ENCODE results near the gene NXPH1.
"Not testable (repeated sequence)": the region's sequence is repeated elsewhere in the genome, so short reads cannot be mapped to it uniquely, and the experiment has no call there.

Gene NXPH1

GRCh38 chr7:8702807-8703206 lies 269.4 kb downstream of the NXPH1 start:
- no peaks in the 10 kb centered on the region for H3K9me3 ChIP-seq (ENCODE audit: control insufficient read depth, low read length)
- no peak overlapping the region for H3K4me3 ChIP-seq (ENCODE audit: extremely low read depth, insufficient read depth, low read length, poor library complexity, severe bottlenecking)
- H3K27ac ChIP-seq (ENCODE audit: low read depth, low read length, severe bottlenecking), result no peak overlapping the region
- no peaks in the 10 kb centered on the region for H3K36me3 ChIP-seq (ENCODE audit: control insufficient read depth, insufficient read depth, low read length)
- H3K4me1 ChIP-seq (ENCODE audit: control insufficient read depth, insufficient read depth, low read length, poor library complexity, severe bottlenecking), result no peaks in the 10 kb centered on the region

- H3K4me1 ChIP-seq (ENCODE audit: control insufficient read depth, insufficient read depth, low read length, poor library complexity, severe bottlenecking), result no peaks in the 10 kb centered on the region
- H3K36me3 ChIP-seq (ENCODE audit: control insufficient read depth, insufficient read depth, low read length), result no peaks in the 10 kb centered on the region
- no peak overlapping the region for H3K27ac ChIP-seq (ENCODE audit: low read depth, low read length, severe bottlenecking)
- no peaks in the 10 kb centered on the region for H3K9me3 ChIP-seq (ENCODE audit: control insufficient read depth, low read length)
- H3K4me3 ChIP-seq (ENCODE audit: extremely low read depth, insufficient read depth, low read length, poor library complexity, severe bottlenecking), result no peak overlapping the region
- WGBS, 2 experiments (ENCODE audit: insufficient coverage in 2 of 2), result 29 to 71% methylated on average over 1 of the region's 2 CpGs
These were observed 276.7 kb downstream of the NXPH1 start for GRCh38 chr7:8710124-8710523.

- H3K36me3 ChIP-seq (ENCODE audit: control insufficient read depth, insufficient read depth, low read length), result no peaks in the 10 kb centered on the region
- H3K27ac ChIP-seq (ENCODE audit: low read depth, low read length, severe bottlenecking), result no peak overlapping the region
- H3K9me3 ChIP-seq (ENCODE audit: control insufficient read depth, low read length), result no peaks in the 10 kb centered on the region
- H3K4me3 ChIP-seq (ENCODE audit: extremely low read depth, insufficient read depth, low read length, poor library complexity, severe bottlenecking), result no peak overlapping the region
- H3K4me1 ChIP-seq (ENCODE audit: control insufficient read depth, insufficient read depth, low read length, poor library complexity, severe bottlenecking), result no peaks in the 10 kb centered on the region
These were observed 281.4 kb downstream of the NXPH1 start for GRCh38 chr7:8714791-8715190.

- no peak overlapping the region for H3K4me3 ChIP-seq (ENCODE audit: extremely low read depth, insufficient read depth, low read length, poor library complexity, severe bottlenecking)
- H3K36me3 ChIP-seq (ENCODE audit: control insufficient read depth, insufficient read depth, low read length), result no peaks in the 10 kb centered on the region
- H3K27ac ChIP-seq (ENCODE audit: low read depth, low read length, severe bottlenecking), result no peak overlapping the region
- WGBS, 2 experiments (ENCODE audit: insufficient coverage in 2 of 2), result 100% methylated on average over 1 of the region's 1 CpG; no CpG with 5 or more reads in 1 of the 2 experiments
- no peaks in the 10 kb centered on the region for H3K9me3 ChIP-seq (ENCODE audit: control insufficient read depth, low read length)
- H3K4me1 ChIP-seq (ENCODE audit: control insufficient read depth, insufficient read depth, low read length, poor library complexity, severe bottlenecking), result no peaks in the 10 kb centered on the region
These were observed 285.7 kb downstream of the NXPH1 start for GRCh38 chr7:8719102-8719501.

GRCh38 chr7:8724080-8724718 lies 290.8 kb downstream of the NXPH1 start:
- no peak overlapping the region for H3K4me3 ChIP-seq (ENCODE audit: extremely low read depth, insufficient read depth, low read length, poor library complexity, severe bottlenecking)
- H3K9me3 ChIP-seq (ENCODE audit: control insufficient read depth, low read length), result no peaks in the 10 kb centered on the region
- WGBS, 2 experiments (ENCODE audit: insufficient coverage in 2 of 2), result 50 to 67% methylated on average over 1 to 2 of the region's 4 CpGs
- no peaks in the 10 kb centered on the region for H3K4me1 ChIP-seq (ENCODE audit: control insufficient read depth, insufficient read depth, low read length, poor library complexity, severe bottlenecking)
- H3K27ac ChIP-seq (ENCODE audit: low read depth, low read length, severe bottlenecking), result no peak overlapping the region
- H3K36me3 ChIP-seq (ENCODE audit: control insufficient read depth, insufficient read depth, low read length), result no peaks in the 10 kb centered on the region

- not testable (repeated sequence) for H3K4me3 ChIP-seq (ENCODE audit: extremely low read depth, insufficient read depth, low read length, poor library complexity, severe bottlenecking); H3K4me1 ChIP-seq (ENCODE audit: control insufficient read depth, insufficient read depth, low read length, poor library complexity, severe bottlenecking); H3K36me3 ChIP-seq (ENCODE audit: control insufficient read depth, insufficient read depth, low read length); H3K27ac ChIP-seq (ENCODE audit: low read depth, low read length, severe bottlenecking); H3K9me3 ChIP-seq (ENCODE audit: control insufficient read depth, low read length)
- 93 to 100% methylated on average over 7 to 9 of the region's 14 CpGs for WGBS, 2 experiments (ENCODE audit: insufficient coverage in 2 of 2)
These were observed 298.3 kb downstream of the NXPH1 start for GRCh38 chr7:8731756-8732155.

GRCh38 chr7:8739837-8740236 lies 306.4 kb downstream of the NXPH1 start:
- WGBS, 2 experiments (ENCODE audit: insufficient coverage in 2 of 2), result no CpG with 5 or more reads among the region's 1 CpG
- Histone ChIP-seq H3K4me3 (ENCODE audit: extremely low read depth, insufficient read depth, low read length, poor library complexity, severe bottlenecking) (no peak overlapping the region), H3K36me3 (ENCODE audit: control insufficient read depth, insufficient read depth, low read length) (no peaks in the 10 kb centered on the region), H3K27ac (ENCODE audit: low read depth, low read length, severe bottlenecking) (no peak overlapping the region), H3K4me1 (ENCODE audit: control insufficient read depth, insufficient read depth, low read length, poor library complexity, severe bottlenecking) (no peaks in the 10 kb centered on the region), H3K9me3 (ENCODE audit: control insufficient read depth, low read length) (no peaks in the 10 kb centered on the region)

GRCh38 chr7:8742837-8743236 lies 309.4 kb downstream of the NXPH1 start:
- no peaks in the 10 kb centered on the region for H3K36me3 ChIP-seq (ENCODE audit: control insufficient read depth, insufficient read depth, low read length)
- H3K27ac ChIP-seq (ENCODE audit: low read depth, low read length, severe bottlenecking), result no peak overlapping the region
- WGBS, 2 experiments (ENCODE audit: insufficient coverage in 2 of 2), result no CpG with 5 or more reads among the region's 2 CpGs
- no peaks in the 10 kb centered on the region for H3K9me3 ChIP-seq (ENCODE audit: control insufficient read depth, low read length)
- H3K4me3 ChIP-seq (ENCODE audit: extremely low read depth, insufficient read depth, low read length, poor library complexity, severe bottlenecking), result no peak overlapping the region
- no peaks in the 10 kb centered on the region for H3K4me1 ChIP-seq (ENCODE audit: control insufficient read depth, insufficient read depth, low read length, poor library complexity, severe bottlenecking)

GRCh38 chr7:8747338-8747737 lies 313.9 kb downstream of the NXPH1 start:
- WGBS, 2 experiments (ENCODE audit: insufficient coverage in 2 of 2), result 56 to 100% methylated on average over 1 of the region's 1 CpG
- Histone ChIP-seq H3K36me3 (ENCODE audit: control insufficient read depth, insufficient read depth, low read length) (no peaks in the 10 kb centered on the region), H3K9me3 (ENCODE audit: control insufficient read depth, low read length) (no peaks in the 10 kb centered on the region), H3K27ac (ENCODE audit: low read depth, low read length, severe bottlenecking) (no peak overlapping the region), H3K4me3 (ENCODE audit: extremely low read depth, insufficient read depth, low read length, poor library complexity, severe bottlenecking) (no peak overlapping the region), H3K4me1 (ENCODE audit: control insufficient read depth, insufficient read depth, low read length, poor library complexity, severe bottlenecking) (no peaks in the 10 kb centered on the region)

- H3K27ac ChIP-seq (ENCODE audit: low read depth, low read length, severe bottlenecking), result no peak overlapping the region
- H3K4me1 ChIP-seq (ENCODE audit: control insufficient read depth, insufficient read depth, low read length, poor library complexity, severe bottlenecking), result no peaks in the 10 kb centered on the region
- 94 to 100% methylated on average over 2 of the region's 4 CpGs for WGBS, 2 experiments (ENCODE audit: insufficient coverage in 2 of 2)
- H3K36me3 ChIP-seq (ENCODE audit: control insufficient read depth, insufficient read depth, low read length), result no peaks in the 10 kb centered on the region
- no peak overlapping the region for H3K4me3 ChIP-seq (ENCODE audit: extremely low read depth, insufficient read depth, low read length, poor library complexity, severe bottlenecking)
- no peaks in the 10 kb centered on the region for H3K9me3 ChIP-seq (ENCODE audit: control insufficient read depth, low read length)
These were observed 318.3 kb downstream of the NXPH1 start for GRCh38 chr7:8751557-8752231.

- WGBS, 2 experiments (ENCODE audit: insufficient coverage in 2 of 2), result no CpG with 5 or more reads among the region's 3 CpGs
- no peaks in the 10 kb centered on the region for H3K9me3 ChIP-seq (ENCODE audit: control insufficient read depth, low read length)
- H3K4me1 ChIP-seq (ENCODE audit: control insufficient read depth, insufficient read depth, low read length, poor library complexity, severe bottlenecking), result no peaks in the 10 kb centered on the region
- no peak overlapping the region for H3K27ac ChIP-seq (ENCODE audit: low read depth, low read length, severe bottlenecking)
- no peaks in the 10 kb centered on the region for H3K36me3 ChIP-seq (ENCODE audit: control insufficient read depth, insufficient read depth, low read length)
- H3K4me3 ChIP-seq (ENCODE audit: extremely low read depth, insufficient read depth, low read length, poor library complexity, severe bottlenecking), result no peak overlapping the region
These were observed 319.9 kb downstream of the NXPH1 start for GRCh38 chr7:8753355-8753754.

All from mesodermal cell (in vitro differentiated cells).